Mucosa of descending colon (tissue), 3 donors: ENCODE measurements around the gene GSTM2. TPM values are rescaled to one million over a fixed set of nuclear protein-coding genes. Genes with fewer than 3 reads are reported as not detected.
"Not testable (repeated sequence)": the region's sequence is repeated elsewhere in the genome, so short reads cannot be mapped to it uniquely, and the experiment has no call there.

Source experiments
- ATAC-seq: fragments of 200-7000 bp; cut with Tn5 transposase; one replicate; pipeline ENCODE4 v1.9.1; 2020; ENCODE audit warnings: mild to moderate bottlenecking, moderate library complexity
- DNase-seq, 3 donors: peaks; one replicate each; pipeline ENCODE4 v3.0.0-alpha.2; 2020
- H3K36me3 ChIP-seq: fragments of 200-600 bp; one replicate; pipeline ENCODE4 v1.8.0; 2021; ENCODE audit warnings: low read depth, mild to moderate bottlenecking
- H3K4me1 ChIP-seq: fragments of 200-600 bp; one replicate; pipeline ENCODE4 v1.8.0; 2021; ENCODE audit warnings: low read depth, mild to moderate bottlenecking
- H3K4me3 ChIP-seq: fragments of 200-600 bp; one replicate; pipeline ENCODE4 v1.8.0; 2021; ENCODE audit warnings: mild to moderate bottlenecking
- H3K9me3 ChIP-seq: fragments of 200-600 bp; one replicate; pipeline ENCODE4 v1.8.0; 2021; ENCODE audit warnings: mild to moderate bottlenecking
- CTCF ChIP-seq: fragments of 200-600 bp; IDR thresholded peaks from one replicate; pipeline ENCODE4 v1.8.0; 2022; ENCODE audit warnings: antibody characterized with exemption, mild to moderate bottlenecking
- intact Hi-C, 2 donors: fragments of 100-400 bp; cut with DNase I in 1 of 2; cut with micrococcal nuclease in 1 of 2; formaldehyde crosslinking; loops; one replicate each; pipeline versions ENCODE4 v1.11.0 to v1.11.1; 2022; cut with DNase I, micrococcal nuclease
- total RNA-seq, 3 donors: library from RNA; stranded (reverse); fragmentation: NEBNext Ultra II Directional in 2 of 3; extraction: Animal tissue kit (Norgen Biotek cat#: 25700) in 2 of 3; gene quantifications; one replicate each; pipeline versions ENCODE4 v1.2.1 to v1.2.4, GENCODE V29; 2021 to 2023
- donor health status: DM: no; HTN: no; CAD: no; lungs with moderate emphysema.
- donor health status: DM: no; HTN: no; CAD: no.
- donor health status: DM: no; HTN: yes; CAD: no.

The GSTM2 gene
- total RNA-seq, 3 donors from 2014 or later: 23.8 to 87.7 (median 41.0) TPM

- ATAC-seq: no peak
- DNase-seq: peak in 1 of 3 donors; percentile 9
- intact Hi-C loops: no loop called here
- no peaks in the 10 kb centered on the region for H3K9me3 ChIP-seq
- no peak for TF ChIP-seq CTCF
- H3K4me1 ChIP-seq: peaks cover 7% of the 10 kb centered on the region
- H3K36me3 ChIP-seq: no peaks in the 10 kb centered on the region
- H3K4me3 ChIP-seq: no peak overlapping the region
These were observed 7.7 kb upstream of the GSTM2 start for GRCh38 chr1:109659997-109660690.

DNA sequence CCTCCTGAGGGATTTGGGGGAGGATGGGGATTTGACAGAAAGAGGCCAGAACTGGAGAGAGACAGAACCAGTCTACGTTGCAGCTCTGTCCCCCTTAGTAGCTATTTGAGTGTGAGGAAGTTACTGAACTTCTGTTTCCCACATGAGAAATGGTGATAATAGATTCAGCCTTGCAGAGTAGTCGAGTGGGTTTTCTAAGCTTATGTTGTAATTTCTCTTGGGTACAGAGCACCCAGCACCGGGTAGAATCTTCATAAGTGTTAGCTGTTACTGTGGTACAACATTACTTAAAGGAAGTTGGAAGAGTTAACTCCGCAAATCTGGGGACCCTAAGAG lies 7.2 kb upstream of the GSTM2 start:
- intact Hi-C loops: not testable (repeated sequence)

GRCh38 chr1:109661391-109661790 lies 6.5 kb upstream of the GSTM2 start:
- TF ChIP-seq CTCF: no peak
- no peaks in the 10 kb centered on the region for H3K36me3 ChIP-seq

More for the DNA sequence above, 7.2 kb upstream of the GSTM2 start:
- ATAC-seq, H3K9me3 ChIP-seq, DNase-seq, H3K4me1 ChIP-seq, H3K36me3 ChIP-seq, H3K4me3 ChIP-seq: not testable (repeated sequence)

DNA sequence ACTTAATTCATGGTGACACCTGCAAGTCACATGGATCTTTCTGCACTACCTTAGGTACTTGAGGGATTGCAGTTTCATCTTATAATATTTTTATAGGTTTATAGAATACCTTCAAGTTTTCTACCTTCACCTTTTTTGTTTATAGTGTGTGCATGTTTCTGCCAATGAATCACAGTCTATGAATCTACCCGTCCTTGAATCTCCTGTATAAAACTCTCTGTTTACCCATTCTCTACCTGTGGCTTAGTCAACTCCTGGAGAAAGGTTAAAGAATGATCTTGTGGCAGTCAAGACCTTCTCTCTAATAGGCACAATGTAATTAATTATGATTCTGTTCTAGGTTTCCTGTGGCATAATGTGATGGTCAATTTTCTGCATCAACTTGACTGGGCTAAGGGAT lies 3.2 kb upstream of the GSTM2 start:
- Histone ChIP-seq H3K4me1 (peaks cover 3% of the 10 kb centered on the region), H3K36me3 (no peaks in the 10 kb centered on the region), H3K4me3 (no peak overlapping the region), H3K9me3 (no peaks in the 10 kb centered on the region)
- intact Hi-C loops: no loop called here
- no peak for TF ChIP-seq CTCF
- no peak for DNase-seq
- ATAC-seq: no peak

More at GRCh38 chr1:109661391-109661790, 6.5 kb upstream of the GSTM2 start:
- Histone ChIP-seq H3K4me3 (no peak overlapping the region), H3K9me3 (no peaks in the 10 kb centered on the region), H3K4me1 (peaks cover 4% of the 10 kb centered on the region)
- no peak for ATAC-seq
- intact Hi-C loops: no loop called here
- no peak for DNase-seq

GRCh38 chr1:109668123-109668775 lies 392 bp downstream of the GSTM2 start:
- Histone ChIP-seq H3K4me1 (peaks cover 3% of the 10 kb centered on the region), H3K36me3 (no peaks in the 10 kb centered on the region), H3K9me3 (no peaks in the 10 kb centered on the region), H3K4me3 (no peak overlapping the region)
- DNase-seq: no peak
- TF ChIP-seq CTCF: no peak
- peak; percentile 14 for ATAC-seq
- intact Hi-C loops: no loop called here

DNA sequence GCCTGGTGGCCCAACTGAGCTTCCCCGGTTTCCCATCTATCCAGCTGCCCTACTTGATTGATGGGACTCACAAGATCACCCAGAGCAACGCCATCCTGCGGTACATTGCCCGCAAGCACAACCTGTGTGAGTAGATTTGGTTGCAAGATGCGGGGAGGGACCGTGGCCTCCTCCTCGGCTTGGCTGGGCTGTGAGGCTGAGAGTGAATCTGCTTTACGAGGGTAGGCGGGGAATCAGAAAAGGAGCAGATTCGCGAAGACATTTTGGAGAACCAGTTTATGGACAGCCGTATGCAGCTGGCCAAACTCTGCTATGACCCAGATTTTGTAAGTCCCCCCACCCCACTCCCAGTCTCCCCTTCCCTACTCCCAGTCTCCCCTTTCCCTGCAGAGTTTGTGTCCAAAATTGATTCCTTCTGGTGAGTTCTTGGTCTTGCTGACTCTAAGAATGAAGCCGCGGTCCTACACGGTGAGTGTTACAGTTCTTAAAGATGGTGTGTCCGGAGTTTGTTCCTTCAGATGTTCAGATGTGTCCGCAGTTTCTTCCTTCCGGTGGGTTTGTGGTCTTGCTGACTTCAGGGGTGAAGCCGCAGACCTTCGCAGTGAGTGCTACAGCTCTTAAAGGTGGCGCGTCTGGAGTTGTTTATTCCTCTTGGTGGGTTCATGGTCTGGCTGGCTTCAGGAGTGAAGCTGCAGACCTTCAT lies 1.5 kb downstream of the GSTM2 start:
- H3K4me3 ChIP-seq: no peak overlapping the region
- ATAC-seq (no peak), DNase-seq (no peak)
- intact Hi-C loops: no loop called here
- no peaks in the 10 kb centered on the region for H3K9me3 ChIP-seq
- H3K4me1 ChIP-seq: peaks cover 3% of the 10 kb centered on the region
- H3K36me3 ChIP-seq: no peaks in the 10 kb centered on the region
- TF ChIP-seq CTCF: no peak

DNA sequence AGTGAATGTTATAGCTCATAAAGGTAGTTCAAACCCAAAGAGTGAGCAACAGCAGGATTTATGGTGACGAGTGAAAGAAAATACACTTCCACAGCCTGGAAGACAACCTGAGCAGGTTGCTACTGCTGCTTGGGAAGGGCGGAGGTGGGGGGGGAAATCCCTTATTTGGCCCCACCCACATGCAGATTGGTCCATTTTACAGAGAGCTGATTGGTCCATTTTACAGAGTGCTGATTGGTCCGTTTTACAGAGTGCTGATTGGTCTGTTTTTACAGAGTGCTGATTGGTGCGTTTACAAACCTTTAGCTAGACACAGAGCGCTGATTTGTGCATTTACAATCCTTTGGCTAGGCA lies 2.1 kb downstream of the GSTM2 start:
- H3K4me1 ChIP-seq, H3K36me3 ChIP-seq, H3K9me3 ChIP-seq, DNase-seq, ATAC-seq, intact Hi-C loops, H3K4me3 ChIP-seq: not testable (repeated sequence)
